ENCODE results near the gene CAPN3.

- TF ChIP-seq CTCF (IDR thresholded peaks at IDR 0.05; ENCODE audit: low read length) (no peak), EZH2 (optimal IDR thresholded peaks at IDR 0.05; ENCODE audit: low read depth, low read length) (no peak), EZH2phosphoT487 (IDR thresholded peaks at IDR 0.05; ENCODE audit: low read length) (no peak)
These were observed 45.8 kb upstream of the CAPN3 start for GRCh38 chr15:42313463-42313862.

Measured in MM.1S (cell line).